NK-92 (cell line): ENCODE data around the gene TSEN54.

Experiments
- DNase-seq: peaks from one replicate; lab custom pipeline; 2025; ENCODE audit not compliant: unreplicated experiment; lab: John Stamatoyannopoulos, UW

Gene TSEN54

GRCh38 chr17:75561927-75562603 is 45.7 kb downstream of the TSEN54 start:
- DNase-seq: no peak

- DNase-seq: no peak
Observed at GRCh38 chr17:75563063-75563758, 46.9 kb downstream of the TSEN54 start.

GRCh38 chr17:75564195-75564594 is 47.9 kb downstream of the TSEN54 start:
- DNase-seq: no peak

- no peak for DNase-seq
Observed at GRCh38 chr17:75565066-75565465, 48.7 kb downstream of the TSEN54 start.

GRCh38 chr17:75565618-75566017 is 49.3 kb downstream of the TSEN54 start:
- DNase-seq: no peak

- DNase-seq: no peak
Observed at GRCh38 chr17:75566416-75566815, 50.1 kb downstream of the TSEN54 start.

GRCh38 chr17:75566834-75567233 is 50.5 kb downstream of the TSEN54 start:
- DNase-seq: no peak

GRCh38 chr17:75568412-75569255 is 52.3 kb downstream of the TSEN54 start:
- DNase-seq: no peak

GRCh38 chr17:75570034-75570676 is 53.8 kb downstream of the TSEN54 start:
- DNase-seq: no peak

- no peak for DNase-seq
Observed at GRCh38 chr17:75570772-75571171, 54.4 kb downstream of the TSEN54 start.

GRCh38 chr17:75571197-75571884 is 55.0 kb downstream of the TSEN54 start:
- no peak for DNase-seq

- DNase-seq: no peak
Observed at GRCh38 chr17:75571885-75572215, 55.5 kb downstream of the TSEN54 start.

GRCh38 chr17:75572713-75573539 is 56.6 kb downstream of the TSEN54 start:
- no peak for DNase-seq

GRCh38 chr17:75573540-75573957 is 57.2 kb downstream of the TSEN54 start:
- no peak for DNase-seq

- no peak for DNase-seq
Observed at GRCh38 chr17:75573994-75574393, 57.7 kb downstream of the TSEN54 start.
